HL-60 (cell line): ENCODE measurements around the gene PTPRT.

Experiments
- DNase-seq, 2 experiments: peaks; one replicate each; pipeline ENCODE4 v3.0.0-alpha.2; 2010 to 2020; ENCODE audit warnings: low read depth in 1 of 2, low spot score in 1 of 2
- H3K27ac ChIP-seq: fragments of 250-450 bp; sonication (Bioruptor Pico); replicated peaks from 2 replicates; pipeline ENCODE4 v1.5.1; 2020; ENCODE audit warnings: mild to moderate bottlenecking, moderate library complexity
- H3K27me3 ChIP-seq: fragments of 250-450 bp; sonication (Bioruptor Pico); 2 replicates; pipeline ENCODE4 v1.5.1; 2021; ENCODE audit warnings: mild to moderate bottlenecking, moderate library complexity; ENCODE audit not compliant: insufficient read depth, poor library complexity, severe bottlenecking
- H3K4me3 ChIP-seq: replicated peaks from 2 replicates; pipeline ENCODE4 v1.5.1; 2011; ENCODE audit warnings: mild to moderate bottlenecking, control low read depth, low read length; ENCODE audit not compliant: insufficient read depth
- GABPA ChIP-seq: IDR thresholded peaks from 2 replicates; pipeline ENCODE4 v1.6.1; 2012; ENCODE audit warnings: low read depth
- POLR2AphosphoS5 ChIP-seq: IDR thresholded peaks from 2 replicates; pipeline ENCODE4 v1.6.1; 2012; ENCODE audit warnings: low read depth
- SPI1 ChIP-seq: IDR thresholded peaks from 2 replicates; pipeline ENCODE4 v1.6.1; 2012; ENCODE audit warnings: low read depth, mild to moderate bottlenecking, borderline replicate concordance
- TF ChIP-seq, protein P1 (sequence below): IDR thresholded peaks from 2 replicates; pipeline ENCODE4 v1.6.1; 2012; ENCODE audit warnings: low read depth; ENCODE audit not compliant: insufficient replicate concordance
- TF ChIP-seq, protein P2 (sequence below): IDR thresholded peaks from one replicate; pipeline ENCODE4 v1.5.1; 2011; ENCODE audit warnings: low read length, control low read depth, inconsistent platforms; ENCODE audit not compliant: insufficient read depth

The PTPRT gene

DNA sequence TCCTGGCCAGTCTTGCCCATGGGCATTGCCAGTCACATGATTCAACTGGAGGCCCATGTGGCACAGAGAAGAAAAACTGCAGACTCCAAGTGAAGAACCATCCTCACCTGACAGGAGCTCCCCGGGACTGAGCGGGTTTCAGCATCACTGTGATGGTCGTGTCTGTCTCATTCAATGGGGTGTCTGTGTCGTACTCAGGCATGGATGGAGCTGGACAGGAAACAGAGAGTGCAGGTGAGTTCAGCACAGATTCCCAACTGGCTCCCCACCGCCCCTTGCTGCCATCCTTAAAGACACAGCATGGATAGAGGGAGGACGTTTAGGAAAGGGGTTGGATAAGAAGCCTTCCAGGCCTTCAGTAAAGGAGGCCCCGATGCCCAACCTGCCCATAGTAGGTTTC lies 839.2 kb downstream of the PTPRT start:
- TF ChIP-seq GABPA (no peak), POLR2AphosphoS5 (no peak), SPI1 (no peak)
- TF ChIP-seq, protein P1, sequence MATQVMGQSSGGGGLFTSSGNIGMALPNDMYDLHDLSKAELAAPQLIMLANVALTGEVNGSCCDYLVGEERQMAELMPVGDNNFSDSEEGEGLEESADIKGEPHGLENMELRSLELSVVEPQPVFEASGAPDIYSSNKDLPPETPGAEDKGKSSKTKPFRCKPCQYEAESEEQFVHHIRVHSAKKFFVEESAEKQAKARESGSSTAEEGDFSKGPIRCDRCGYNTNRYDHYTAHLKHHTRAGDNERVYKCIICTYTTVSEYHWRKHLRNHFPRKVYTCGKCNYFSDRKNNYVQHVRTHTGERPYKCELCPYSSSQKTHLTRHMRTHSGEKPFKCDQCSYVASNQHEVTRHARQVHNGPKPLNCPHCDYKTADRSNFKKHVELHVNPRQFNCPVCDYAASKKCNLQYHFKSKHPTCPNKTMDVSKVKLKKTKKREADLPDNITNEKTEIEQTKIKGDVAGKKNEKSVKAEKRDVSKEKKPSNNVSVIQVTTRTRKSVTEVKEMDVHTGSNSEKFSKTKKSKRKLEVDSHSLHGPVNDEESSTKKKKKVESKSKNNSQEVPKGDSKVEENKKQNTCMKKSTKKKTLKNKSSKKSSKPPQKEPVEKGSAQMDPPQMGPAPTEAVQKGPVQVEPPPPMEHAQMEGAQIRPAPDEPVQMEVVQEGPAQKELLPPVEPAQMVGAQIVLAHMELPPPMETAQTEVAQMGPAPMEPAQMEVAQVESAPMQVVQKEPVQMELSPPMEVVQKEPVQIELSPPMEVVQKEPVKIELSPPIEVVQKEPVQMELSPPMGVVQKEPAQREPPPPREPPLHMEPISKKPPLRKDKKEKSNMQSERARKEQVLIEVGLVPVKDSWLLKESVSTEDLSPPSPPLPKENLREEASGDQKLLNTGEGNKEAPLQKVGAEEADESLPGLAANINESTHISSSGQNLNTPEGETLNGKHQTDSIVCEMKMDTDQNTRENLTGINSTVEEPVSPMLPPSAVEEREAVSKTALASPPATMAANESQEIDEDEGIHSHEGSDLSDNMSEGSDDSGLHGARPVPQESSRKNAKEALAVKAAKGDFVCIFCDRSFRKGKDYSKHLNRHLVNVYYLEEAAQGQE = no peak
- TF ChIP-seq, protein P2, sequence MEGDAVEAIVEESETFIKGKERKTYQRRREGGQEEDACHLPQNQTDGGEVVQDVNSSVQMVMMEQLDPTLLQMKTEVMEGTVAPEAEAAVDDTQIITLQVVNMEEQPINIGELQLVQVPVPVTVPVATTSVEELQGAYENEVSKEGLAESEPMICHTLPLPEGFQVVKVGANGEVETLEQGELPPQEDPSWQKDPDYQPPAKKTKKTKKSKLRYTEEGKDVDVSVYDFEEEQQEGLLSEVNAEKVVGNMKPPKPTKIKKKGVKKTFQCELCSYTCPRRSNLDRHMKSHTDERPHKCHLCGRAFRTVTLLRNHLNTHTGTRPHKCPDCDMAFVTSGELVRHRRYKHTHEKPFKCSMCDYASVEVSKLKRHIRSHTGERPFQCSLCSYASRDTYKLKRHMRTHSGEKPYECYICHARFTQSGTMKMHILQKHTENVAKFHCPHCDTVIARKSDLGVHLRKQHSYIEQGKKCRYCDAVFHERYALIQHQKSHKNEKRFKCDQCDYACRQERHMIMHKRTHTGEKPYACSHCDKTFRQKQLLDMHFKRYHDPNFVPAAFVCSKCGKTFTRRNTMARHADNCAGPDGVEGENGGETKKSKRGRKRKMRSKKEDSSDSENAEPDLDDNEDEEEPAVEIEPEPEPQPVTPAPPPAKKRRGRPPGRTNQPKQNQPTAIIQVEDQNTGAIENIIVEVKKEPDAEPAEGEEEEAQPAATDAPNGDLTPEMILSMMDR = no peak

DNA sequence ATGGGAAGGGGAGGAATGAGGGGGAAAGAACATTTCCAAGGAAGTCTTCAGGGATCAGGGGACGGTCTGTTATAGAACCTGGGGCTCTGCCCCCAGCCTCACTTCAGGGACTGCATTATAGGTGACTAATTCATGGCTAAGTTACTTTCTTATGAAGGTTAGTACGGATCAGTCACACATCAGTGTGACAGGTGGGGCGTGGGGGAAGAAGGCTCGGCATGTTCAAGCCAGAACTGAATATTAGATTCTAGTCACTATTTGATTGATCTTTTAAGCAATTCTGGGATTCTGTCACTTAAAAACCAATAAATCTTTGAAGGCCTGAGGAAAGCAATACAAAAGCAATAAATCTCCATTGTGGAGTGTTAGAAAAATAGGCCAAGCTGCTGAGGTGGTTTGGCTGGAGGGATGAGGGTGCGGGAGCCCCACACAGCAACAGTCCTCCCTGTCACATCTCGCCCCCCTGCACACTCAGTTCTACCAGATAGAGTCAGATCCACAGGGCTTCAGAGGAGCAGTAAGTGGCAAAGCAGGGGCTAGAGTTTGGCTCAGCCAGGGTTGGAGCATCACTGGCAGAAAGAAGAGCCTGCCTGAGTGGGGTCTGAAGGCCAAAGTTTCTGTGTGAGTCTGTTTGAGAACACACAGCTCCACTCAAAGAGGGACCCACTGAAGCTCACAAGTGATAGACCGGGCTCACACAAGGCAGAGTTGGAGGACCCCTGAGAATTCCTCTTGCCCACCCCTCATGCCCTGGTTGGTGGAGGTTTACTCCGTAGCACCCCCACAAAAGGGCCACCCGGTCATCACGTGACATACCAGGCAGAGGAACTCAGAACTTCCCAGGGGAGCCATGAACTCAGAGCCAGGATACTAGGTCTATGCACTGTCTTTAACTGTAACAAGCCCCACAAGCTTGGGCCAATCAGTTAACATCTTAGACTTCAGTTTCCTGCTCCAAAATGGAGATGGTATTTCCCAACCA lies 843.2 kb downstream of the PTPRT start:
- Histone ChIP-seq H3K27ac (no peak overlapping the region), H3K27me3 (no peaks in the 10 kb centered on the region), H3K4me3 (no peak overlapping the region)
- DNase-seq = no peak
- TF ChIP-seq GABPA (no peak), POLR2AphosphoS5 (no peak)

More for the DNA sequence above, 839.2 kb downstream of the PTPRT start:
- Histone ChIP-seq H3K27me3 (no peaks in the 10 kb centered on the region), H3K27ac (no peak overlapping the region), H3K4me3 (no peak overlapping the region)
- no peak for DNase-seq

DNA sequence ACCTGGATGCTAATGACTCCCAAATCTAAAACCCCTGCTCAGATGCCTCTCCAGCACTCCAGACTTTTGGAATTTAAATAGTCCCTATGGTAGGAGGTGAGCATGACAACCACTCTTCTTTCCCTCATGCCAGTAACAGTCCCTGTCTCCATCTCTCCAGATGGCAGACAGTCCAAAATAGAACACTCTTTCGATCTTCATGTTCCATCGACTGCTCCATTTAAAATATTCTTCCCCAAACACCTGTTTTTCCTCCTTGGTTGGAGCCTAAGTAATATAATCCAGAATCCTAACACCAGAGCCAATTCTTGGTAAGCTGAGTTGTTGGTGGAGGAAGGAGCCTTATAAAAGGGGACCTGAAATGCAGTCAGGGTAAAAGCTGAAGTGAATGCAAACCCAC lies 848.1 kb downstream of the PTPRT start:
- Histone ChIP-seq H3K27ac (no peak overlapping the region), H3K4me3 (no peak overlapping the region), H3K27me3 (no peaks in the 10 kb centered on the region)
- TF ChIP-seq, protein P1 = no peak
- TF ChIP-seq, protein P2 = no peak
- TF ChIP-seq SPI1 = no peak
- no peak for TF ChIP-seq POLR2AphosphoS5
- no peak for TF ChIP-seq GABPA
- no peak for DNase-seq

DNA sequence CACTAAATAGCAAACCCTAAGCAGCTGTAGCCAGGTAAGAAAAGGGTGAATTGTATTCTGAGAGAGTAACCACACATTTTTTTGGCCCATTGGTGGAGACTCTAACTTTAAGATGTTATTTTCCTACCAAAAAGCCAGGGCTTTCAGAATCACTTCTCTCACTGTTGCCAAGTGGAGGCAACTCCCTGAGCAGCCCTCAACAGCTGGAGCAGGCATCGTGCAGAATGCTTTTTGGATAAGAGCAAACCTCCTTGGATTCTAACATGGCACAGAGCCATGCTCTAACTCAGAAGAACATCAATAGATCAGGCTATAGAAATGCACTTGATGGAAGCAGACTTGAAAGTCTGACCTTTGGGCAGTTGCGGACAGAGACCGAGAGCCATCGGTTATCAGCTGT lies 849.3 kb downstream of the PTPRT start:
- DNase-seq = no peak
- Histone ChIP-seq H3K27ac (no peak overlapping the region), H3K27me3 (no peaks in the 10 kb centered on the region), H3K4me3 (no peak overlapping the region)
- TF ChIP-seq GABPA (no peak), POLR2AphosphoS5 (no peak), SPI1 (no peak)
- TF ChIP-seq, protein P2 = no peak
- TF ChIP-seq, protein P1 = no peak
